Measurements from ENCODE around the gene B4GALT5. TPM values are rescaled to one million over a fixed set of nuclear protein-coding genes. Genes with fewer than 3 reads are reported as not detected.

The B4GALT5 gene
- total RNA-seq, 2 experiments from 2014 or later: 9.8 to 18.8 TPM

- intact Hi-C loops (cut with micrococcal nuclease; ENCODE audit: unreplicated experiment): no loop called here
- H3K4me1 ChIP-seq (ENCODE audit: insufficient read depth, low read length, poor library complexity, severe bottlenecking): peaks cover 45% of the 10 kb centered on the region
- H3K9me2 ChIP-seq (ENCODE audit: insufficient read depth, low read length): no peaks in the 10 kb centered on the region
- no peak for DNase-seq (ENCODE audit: low spot score)
- no peaks in the 10 kb centered on the region for H3K9me3 ChIP-seq (ENCODE audit: low read length)
- CTCF ChIA-PET (ENCODE audit: unreplicated experiment): no interaction called here
- H3K4me3 ChIP-seq (ENCODE audit: low read depth, low read length, poor library complexity, severe bottlenecking): no peak overlapping the region
- no peak overlapping the region for H3K4me2 ChIP-seq (ENCODE audit: low read length)
- no TSS peak for BruUV-seq (replicated peaks)
- POLR2A ChIA-PET: interaction anchor here (1.0 to 2.7 kb wide), 3 partner anchors 8 to 24 kb away, joined by 3 to 6 read pairs (median 4); no protein-coding TSS in a partner anchor
- H2AFZ ChIP-seq (ENCODE audit: low read length): no peak overlapping the region
- H3K27ac ChIP-seq (ENCODE audit: low read depth, low read length, poor library complexity, severe bottlenecking): no peak overlapping the region
- H3K79me2 ChIP-seq (ENCODE audit: insufficient read depth, low read depth, low read length): peaks cover 62% of the 10 kb centered on the region; the same call in 1 of the 2 replicates
- H3K36me3 ChIP-seq (ENCODE audit: insufficient read depth, low read length): peaks cover 7% of the 10 kb centered on the region
- no peak for TF ChIP-seq CTCF (conservative IDR thresholded peaks at IDR 0.05; ENCODE audit: low read length)
- no peak for TF ChIP-seq EZH2phosphoT487 (IDR thresholded peaks at IDR 0.05; ENCODE audit: borderline replicate concordance, low read depth, low read length)
- H4K20me1 ChIP-seq (ENCODE audit: insufficient read depth, low read length): no peaks in the 10 kb centered on the region; the same call in 1 of the 2 replicates
Observed at GRCh38 chr20:49679634-49680033, 34.0 kb downstream of the B4GALT5 start.

GRCh38 chr20:49677777-49678758 lies 35.6 kb downstream of the B4GALT5 start:
- peaks cover 49% of the 10 kb centered on the region for H3K4me1 ChIP-seq (ENCODE audit: insufficient read depth, low read length, poor library complexity, severe bottlenecking)
- no peak overlapping the region for H3K4me2 ChIP-seq (ENCODE audit: low read length)
- H2AFZ ChIP-seq (ENCODE audit: low read length): no peak overlapping the region
- H4K20me1 ChIP-seq (ENCODE audit: insufficient read depth, low read length): no peaks in the 10 kb centered on the region
- TF ChIP-seq EZH2phosphoT487 (IDR thresholded peaks at IDR 0.05; ENCODE audit: borderline replicate concordance, low read depth, low read length): no peak
- H3K36me3 ChIP-seq (ENCODE audit: insufficient read depth, low read length): no peaks in the 10 kb centered on the region; the same call in 1 of the 2 replicates
- no peak overlapping the region for H3K27ac ChIP-seq (ENCODE audit: low read depth, low read length, poor library complexity, severe bottlenecking)
- ChIA-PET CTCF (ENCODE audit: unreplicated experiment) (no interaction called here), POLR2A (interaction anchor here (2.7 kb wide), 1 partner anchor 8 kb away, joined by 6 read pairs; no protein-coding TSS in a partner anchor)
- H3K9me2 ChIP-seq (ENCODE audit: insufficient read depth, low read length): no peaks in the 10 kb centered on the region
- H3K79me2 ChIP-seq (ENCODE audit: insufficient read depth, low read depth, low read length): peaks cover 67% of the 10 kb centered on the region; the same call in 1 of the 2 replicates
- H3K9me3 ChIP-seq (ENCODE audit: low read length): no peaks in the 10 kb centered on the region
- no TSS peak for BruUV-seq (replicated peaks)
- intact Hi-C loops (cut with micrococcal nuclease; ENCODE audit: unreplicated experiment): no loop called here
- DNase-seq (ENCODE audit: low spot score): no peak
- H3K4me3 ChIP-seq (ENCODE audit: low read depth, low read length, poor library complexity, severe bottlenecking): no peak overlapping the region

- Histone ChIP-seq H3K4me3 (ENCODE audit: low read depth, low read length, poor library complexity, severe bottlenecking) (no peak overlapping the region), H2AFZ (ENCODE audit: low read length) (no peak overlapping the region), H4K20me1 (ENCODE audit: insufficient read depth, low read length) (no peaks in the 10 kb centered on the region; the same call in 1 of the 2 replicates), H3K4me2 (ENCODE audit: low read length) (peak overlapping the region; percentile 47), H3K79me2 (ENCODE audit: insufficient read depth, low read depth, low read length) (peaks cover 77% of the 10 kb centered on the region), H3K9me2 (ENCODE audit: insufficient read depth, low read length) (no peaks in the 10 kb centered on the region), H3K4me1 (ENCODE audit: insufficient read depth, low read length, poor library complexity, severe bottlenecking) (peaks cover 61% of the 10 kb centered on the region), H3K9me3 (ENCODE audit: low read length) (no peaks in the 10 kb centered on the region), H3K36me3 (ENCODE audit: insufficient read depth, low read length) (no peaks in the 10 kb centered on the region; the same call in 1 of the 2 replicates), H3K27ac (ENCODE audit: low read depth, low read length, poor library complexity, severe bottlenecking) (no peak overlapping the region)
- BruUV-seq (replicated peaks): no TSS peak
- ChIA-PET POLR2A (interaction anchor here (0.5 to 2.0 kb wide), 6 partner anchors 9 to 65 kb away, joined by 3 to 12 read pairs (median 3); no protein-coding TSS in a partner anchor), CTCF (ENCODE audit: unreplicated experiment) (interaction anchor here (1.5 kb wide), 1 partner anchor 17 kb away, joined by 4 read pairs; no protein-coding TSS in a partner anchor)
- no peak for TF ChIP-seq CTCF (conservative IDR thresholded peaks at IDR 0.05; ENCODE audit: low read length)
- TF ChIP-seq EZH2phosphoT487 (IDR thresholded peaks at IDR 0.05; ENCODE audit: borderline replicate concordance, low read depth, low read length): no peak
- DNase-seq (ENCODE audit: low spot score): no peak
- intact Hi-C loops (cut with micrococcal nuclease; ENCODE audit: unreplicated experiment): no loop called here
Observed at GRCh38 chr20:49676581-49677291, 36.9 kb downstream of the B4GALT5 start.
